HG02678 (cell line): ENCODE results near the gene F2R.
"Not testable (repeated sequence)": the region's sequence is repeated elsewhere in the genome, so short reads cannot be mapped to it uniquely, and the experiment has no call there.

Experiments
- ATAC-seq: cut with Tn5 transposase; IDR thresholded peaks from one replicate; pipeline ENCODE4 v1.9.1; 2021; ENCODE audit warnings: mild to moderate bottlenecking, moderate library complexity; ENCODE audit not compliant: unreplicated experiment

Gene F2R

GRCh38 chr5:76715736-76716455 lies at the start of gene F2R:
Gene F2R (plus strand): TSS chr5:76716126. CDS start chr5:76716308, 182 bp downstream.
- peak; percentile 68 for ATAC-seq

- no peak for ATAC-seq
These were observed 48.4 kb upstream of the F2R start for GRCh38 chr5:76667495-76667894.

- ATAC-seq: no peak
These were observed 46.7 kb upstream of the F2R start for GRCh38 chr5:76669245-76669644.

GRCh38 chr5:76670508-76670907 lies 45.4 kb upstream of the F2R start:
- no peak for ATAC-seq

- no peak for ATAC-seq
These were observed 43.7 kb upstream of the F2R start for GRCh38 chr5:76672242-76672641.

GRCh38 chr5:76673125-76673524 lies 42.8 kb upstream of the F2R start:
- ATAC-seq: no peak

- ATAC-seq: no peak
These were observed 41.4 kb upstream of the F2R start for GRCh38 chr5:76674330-76675066.

GRCh38 chr5:76675364-76675763 lies 40.6 kb upstream of the F2R start:
- ATAC-seq: no peak

GRCh38 chr5:76677849-76678472 lies 38.0 kb upstream of the F2R start:
- ATAC-seq: no peak

GRCh38 chr5:76679231-76679630 lies 36.7 kb upstream of the F2R start:
- no peak for ATAC-seq

- not testable (repeated sequence) for ATAC-seq
These were observed 35.1 kb upstream of the F2R start for GRCh38 chr5:76680826-76681225.

GRCh38 chr5:76681287-76681686 lies 34.6 kb upstream of the F2R start:
- no peak for ATAC-seq

GRCh38 chr5:76682387-76682786 lies 33.5 kb upstream of the F2R start:
- ATAC-seq: no peak

GRCh38 chr5:76683816-76684731 lies 31.9 kb upstream of the F2R start:
- ATAC-seq: no peak

- ATAC-seq: no peak
These were observed 31.0 kb upstream of the F2R start for GRCh38 chr5:76684756-76685519.

GRCh38 chr5:76685704-76686103 lies 30.2 kb upstream of the F2R start:
- ATAC-seq: no peak

- ATAC-seq: no peak
These were observed 27.7 kb upstream of the F2R start for GRCh38 chr5:76688212-76688611.

- ATAC-seq: no peak
These were observed 27.1 kb upstream of the F2R start for GRCh38 chr5:76688836-76689235.

- no peak for ATAC-seq
These were observed 26.4 kb upstream of the F2R start for GRCh38 chr5:76689321-76690036.
